Brain pericyte (primary cell): ENCODE results near the gene KRTAP5-2.

Experiments used
- DNase-seq: peaks from one replicate; pipeline ENCODE4 v3.0.0-alpha.2; 2012; ENCODE audit warnings: low read depth, low spot score

KRTAP5-2 gene

DNA sequence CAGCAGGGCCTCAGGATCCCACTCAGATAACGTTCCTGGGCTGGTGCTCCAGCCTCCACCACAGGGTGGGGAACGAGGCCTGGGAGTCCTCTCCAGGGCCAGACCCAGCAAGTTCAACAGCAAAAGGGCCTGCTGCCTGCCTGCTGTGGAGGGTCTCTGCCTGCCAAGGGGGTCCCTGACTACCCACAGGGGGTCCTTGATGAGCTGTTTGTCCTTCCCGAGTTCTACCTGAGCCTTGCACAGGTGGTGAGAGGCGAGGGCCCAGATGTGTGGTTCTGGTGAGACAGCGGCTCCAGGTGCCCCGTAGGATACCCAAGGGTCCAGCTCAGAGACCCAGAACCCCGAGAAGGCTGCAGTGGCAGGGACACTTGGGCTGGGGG lies 30.4 kb downstream of the KRTAP5-2 start:
- no peak for DNase-seq

- no peak for DNase-seq
These were observed 30.9 kb downstream of the KRTAP5-2 start for GRCh38 chr11:1567052-1567720.

- DNase-seq = no peak
These were observed 31.6 kb downstream of the KRTAP5-2 start for GRCh38 chr11:1566381-1567051.

- no peak for DNase-seq
These were observed 32.2 kb downstream of the KRTAP5-2 start for GRCh38 chr11:1565904-1566247.

GRCh38 chr11:1565173-1565903 lies 32.8 kb downstream of the KRTAP5-2 start:
- DNase-seq = no peak

DNA sequence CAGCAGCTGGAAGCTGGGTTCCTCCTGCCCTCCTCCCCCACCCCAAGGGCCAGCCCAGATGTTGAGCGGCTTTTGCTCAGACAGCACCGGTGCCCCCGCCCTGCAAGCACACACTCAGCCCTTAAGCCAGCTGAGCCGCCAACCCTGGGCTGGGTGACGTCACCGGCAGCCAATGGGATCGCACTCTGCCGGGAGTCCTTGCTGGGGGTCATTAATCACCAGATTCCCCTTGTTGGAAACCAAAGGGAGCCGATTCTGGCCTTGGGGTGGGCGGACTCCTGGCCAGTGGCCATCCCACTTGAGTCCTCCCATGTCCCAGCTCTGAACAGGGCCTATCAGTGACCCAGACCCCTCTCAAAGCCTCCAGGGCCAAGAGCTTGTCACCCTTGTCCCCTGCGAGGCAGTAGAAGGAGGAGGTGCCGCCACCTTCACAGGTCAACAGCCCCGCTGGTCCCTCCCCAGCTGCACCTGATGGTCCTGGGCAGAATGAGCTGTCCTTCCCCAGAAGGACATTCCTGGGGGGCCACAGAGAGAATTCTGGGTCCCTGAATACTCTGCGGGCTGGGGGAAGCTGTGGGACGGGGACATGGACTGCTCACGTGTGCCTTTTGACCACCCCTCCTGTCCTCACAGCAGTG lies 33.4 kb downstream of the KRTAP5-2 start:
- DNase-seq = peak; percentile 24

DNA sequence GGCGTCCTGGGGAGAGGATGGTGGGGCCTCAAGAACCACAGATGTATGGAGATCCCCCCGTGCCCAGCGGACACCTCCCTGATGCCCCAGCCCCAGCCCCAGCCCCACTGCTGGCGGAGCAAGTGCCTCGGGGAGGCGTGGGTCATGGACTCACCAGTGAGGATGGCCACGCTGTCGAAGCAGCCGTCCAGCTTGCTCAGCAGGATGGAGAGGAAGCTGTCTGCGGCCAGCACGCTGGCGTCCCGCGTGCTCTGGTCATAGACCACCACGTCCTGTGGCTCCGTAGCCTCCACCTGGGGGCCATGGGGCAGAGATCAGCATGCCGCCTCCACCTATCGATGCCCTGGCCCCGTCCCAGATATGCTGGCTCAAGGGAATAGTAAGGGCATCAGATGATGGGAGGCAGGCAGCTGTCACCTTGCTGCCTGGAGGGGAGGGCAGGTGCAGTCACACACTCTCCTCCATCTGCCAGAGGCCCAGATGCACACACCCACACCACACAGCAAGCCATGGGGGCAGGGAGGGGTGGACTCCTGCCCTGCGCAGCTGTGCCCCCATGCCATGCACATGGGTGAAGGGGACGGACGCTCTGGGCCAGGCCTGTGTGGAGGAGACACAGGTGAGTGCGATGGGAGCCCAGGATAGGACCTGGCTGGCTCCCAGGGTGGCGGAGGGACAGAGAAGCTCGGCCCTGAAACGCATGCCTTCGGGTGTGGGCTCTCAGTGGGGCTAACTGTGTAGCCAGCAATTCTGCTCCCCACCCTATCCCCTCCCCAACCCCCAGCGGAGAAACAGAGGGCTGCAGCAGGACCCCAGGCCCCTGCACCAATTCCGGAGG lies 34.2 kb downstream of the KRTAP5-2 start:
- no peak for DNase-seq

DNA sequence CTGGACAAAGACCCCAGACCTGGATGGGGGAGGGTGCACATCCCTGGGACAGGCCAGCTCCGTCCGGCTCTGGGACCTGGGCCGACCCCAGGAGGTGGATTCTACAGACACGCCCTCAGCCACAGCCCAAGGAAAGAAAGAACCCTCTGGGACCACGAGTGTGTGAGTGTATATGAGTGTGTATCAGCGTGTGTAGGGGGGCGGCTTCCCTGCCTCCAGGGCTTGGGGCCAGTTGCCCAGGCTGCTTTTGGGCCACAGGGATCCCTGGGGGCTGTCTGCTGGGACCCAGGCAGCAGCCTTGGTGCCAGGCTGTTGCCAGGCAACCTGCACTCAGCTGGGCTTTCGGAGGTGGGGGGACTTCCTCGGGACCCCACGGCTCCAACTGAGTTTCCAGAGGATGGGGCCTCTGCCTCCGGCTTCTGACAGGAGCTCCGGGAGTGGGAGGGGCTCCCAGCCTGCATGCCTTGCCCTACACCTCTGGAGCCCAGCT lies 34.9 kb downstream of the KRTAP5-2 start:
- DNase-seq = no peak

GRCh38 chr11:1562469-1563148 lies 35.5 kb downstream of the KRTAP5-2 start:
- no peak for DNase-seq

DNA sequence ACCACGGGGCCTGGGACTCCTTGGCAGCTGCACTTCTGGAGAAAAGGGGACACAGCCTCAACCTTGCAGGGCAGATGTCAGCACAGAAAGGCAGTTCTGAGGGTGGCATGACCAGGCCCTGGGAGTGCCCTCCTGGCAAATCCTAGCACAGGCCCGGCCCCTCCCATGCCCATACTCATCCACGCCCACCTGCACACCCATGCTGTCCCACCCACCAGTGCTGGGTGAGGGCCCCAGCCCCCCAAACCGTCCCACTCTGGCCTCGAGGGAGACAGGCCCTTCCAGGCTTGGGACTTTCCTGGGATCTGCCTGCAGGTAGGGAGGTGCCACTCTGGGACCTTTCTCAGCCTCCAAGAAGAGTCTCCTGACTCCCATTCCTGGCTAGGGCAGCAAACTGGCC lies 36.1 kb downstream of the KRTAP5-2 start:
- DNase-seq = no peak

GRCh38 chr11:1561266-1561665 lies 36.8 kb downstream of the KRTAP5-2 start:
- DNase-seq = no peak

DNA sequence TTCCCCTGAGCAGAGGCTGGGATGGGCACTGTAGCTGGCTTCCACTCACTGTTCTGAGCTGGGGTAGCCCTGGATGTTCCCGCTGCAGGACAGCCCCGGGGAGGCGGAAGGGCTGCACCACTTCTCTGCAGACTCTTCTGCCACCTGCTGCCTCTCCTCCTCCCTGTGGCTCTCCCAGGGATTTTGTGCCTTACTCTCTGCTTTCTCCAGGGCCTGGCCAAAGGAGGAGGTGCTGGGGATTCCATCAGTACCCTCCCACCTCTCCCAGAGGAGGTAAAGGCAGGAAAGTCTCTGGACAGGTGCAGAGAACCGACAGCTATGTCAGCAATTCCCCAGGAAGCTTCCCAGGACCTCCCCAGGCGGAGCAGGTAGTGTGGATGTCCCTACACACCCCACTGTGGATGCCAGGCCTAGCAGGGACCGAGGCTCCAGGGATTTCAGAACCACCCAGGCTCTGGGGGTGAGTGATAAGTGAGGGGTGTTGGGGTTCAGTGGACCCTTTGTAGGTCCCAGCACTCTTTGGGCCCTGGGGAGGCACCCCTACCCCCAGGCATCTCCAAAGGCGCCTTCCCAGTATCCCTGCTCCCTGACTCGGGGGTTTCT lies 37.3 kb downstream of the KRTAP5-2 start:
- DNase-seq = no peak

- DNase-seq = no peak
These were observed 38.0 kb downstream of the KRTAP5-2 start for GRCh38 chr11:1560002-1560648.

GRCh38 chr11:1559111-1559951 lies 38.8 kb downstream of the KRTAP5-2 start:
- DNase-seq = no peak

GRCh38 chr11:1558775-1559110 lies 39.4 kb downstream of the KRTAP5-2 start:
- DNase-seq = no peak

GRCh38 chr11:1557904-1558774 lies 40.0 kb downstream of the KRTAP5-2 start:
- DNase-seq = no peak

- DNase-seq = no peak
These were observed 40.8 kb downstream of the KRTAP5-2 start for GRCh38 chr11:1557051-1557884.
